Mucosa of descending colon (tissue), 3 donors: ENCODE measurements around the gene TPM2. TPM values are rescaled to one million over a fixed set of nuclear protein-coding genes. Genes with fewer than 3 reads are reported as not detected.

Experiments used
- ATAC-seq: fragments of 200-7000 bp; cut with Tn5 transposase; one replicate; pipeline ENCODE4 v1.9.1; 2020; ENCODE audit warnings: mild to moderate bottlenecking, moderate library complexity
- DNase-seq, 3 donors: peaks; one replicate each; pipeline ENCODE4 v3.0.0-alpha.2; 2020
- H3K36me3 ChIP-seq: fragments of 200-600 bp; one replicate; pipeline ENCODE4 v1.8.0; 2021; ENCODE audit warnings: low read depth, mild to moderate bottlenecking
- H3K4me1 ChIP-seq: fragments of 200-600 bp; one replicate; pipeline ENCODE4 v1.8.0; 2021; ENCODE audit warnings: low read depth, mild to moderate bottlenecking
- H3K4me3 ChIP-seq: fragments of 200-600 bp; one replicate; pipeline ENCODE4 v1.8.0; 2021; ENCODE audit warnings: mild to moderate bottlenecking
- H3K9me3 ChIP-seq: fragments of 200-600 bp; one replicate; pipeline ENCODE4 v1.8.0; 2021; ENCODE audit warnings: mild to moderate bottlenecking
- CTCF ChIP-seq: fragments of 200-600 bp; IDR thresholded peaks from one replicate; pipeline ENCODE4 v1.8.0; 2022; ENCODE audit warnings: antibody characterized with exemption, mild to moderate bottlenecking
- intact Hi-C, 2 donors: fragments of 100-400 bp; cut with DNase I in 1 of 2; cut with micrococcal nuclease in 1 of 2; formaldehyde crosslinking; loops; one replicate each; pipeline versions ENCODE4 v1.11.0 to v1.11.1; 2022; cut with DNase I, micrococcal nuclease
- total RNA-seq, 3 donors: library from RNA; stranded (reverse); fragmentation: NEBNext Ultra II Directional in 2 of 3; extraction: Animal tissue kit (Norgen Biotek cat#: 25700) in 2 of 3; gene quantifications; one replicate each; pipeline versions ENCODE4 v1.2.1 to v1.2.4, GENCODE V29; 2021 to 2023
- donor health status: DM: no; HTN: no; CAD: no; lungs with moderate emphysema.
- donor health status: DM: no; HTN: no; CAD: no.
- donor health status: DM: no; HTN: yes; CAD: no.

The TPM2 gene
- total RNA-seq, 3 donors from 2014 or later = 45.3 to 1,899 (median 152) TPM

GRCh38 chr9:35705836-35706430, 16.2 kb upstream of the TPM2 start:
- intact Hi-C loops = loop anchor here in 1 of 2 donors (10.0 kb wide), 1 partner anchor 61 kb away; no protein-coding TSS in a partner anchor

GRCh38 chr9:35705372-35705771, 15.6 kb upstream of the TPM2 start:
- no peak for TF ChIP-seq CTCF
- H3K4me1 ChIP-seq = no peaks in the 10 kb centered on the region
- ATAC-seq (no peak), DNase-seq (no peak)
- H3K9me3 ChIP-seq = no peaks in the 10 kb centered on the region
- intact Hi-C loops = loop anchor here in 1 of 2 donors (10.0 kb wide), 1 partner anchor 61 kb away; no protein-coding TSS in a partner anchor
- H3K36me3 ChIP-seq = peaks cover 43% of the 10 kb centered on the region
- no peak overlapping the region for H3K4me3 ChIP-seq

More at GRCh38 chr9:35705836-35706430, 16.2 kb upstream of the TPM2 start:
- Histone ChIP-seq H3K9me3 (no peaks in the 10 kb centered on the region), H3K4me1 (no peaks in the 10 kb centered on the region), H3K4me3 (no peak overlapping the region), H3K36me3 (peaks cover 40% of the 10 kb centered on the region)
- no peak for TF ChIP-seq CTCF
- ATAC-seq = no peak
- no peak for DNase-seq

- Histone ChIP-seq H3K4me1 (no peaks in the 10 kb centered on the region), H3K9me3 (no peaks in the 10 kb centered on the region), H3K36me3 (peaks cover 52% of the 10 kb centered on the region), H3K4me3 (no peak overlapping the region)
- no peak for DNase-seq
- ATAC-seq = no peak
- intact Hi-C loops = loop anchor here in 1 of 2 donors (10.0 kb wide), 1 partner anchor 59 kb away; no protein-coding TSS in a partner anchor
- TF ChIP-seq CTCF = no peak
Observed at GRCh38 chr9:35703906-35704672, 14.4 kb upstream of the TPM2 start.

- Histone ChIP-seq H3K36me3 (peaks cover 66% of the 10 kb centered on the region), H3K4me3 (no peak overlapping the region), H3K4me1 (no peaks in the 10 kb centered on the region), H3K9me3 (no peaks in the 10 kb centered on the region)
- no peak for TF ChIP-seq CTCF
- DNase-seq (no peak), ATAC-seq (no peak)
- intact Hi-C loops = loop anchor here in 1 of 2 donors (10.0 kb wide), 1 partner anchor 58 kb away; no protein-coding TSS in a partner anchor
Observed at GRCh38 chr9:35702696-35703095, 13.0 kb upstream of the TPM2 start.

- no peak for ATAC-seq
- Histone ChIP-seq H3K9me3 (no peaks in the 10 kb centered on the region), H3K36me3 (peaks cover 60% of the 10 kb centered on the region), H3K4me1 (peaks cover 6% of the 10 kb centered on the region), H3K4me3 (no peak overlapping the region)
- TF ChIP-seq CTCF = no peak
- intact Hi-C loops = loop anchor here in 1 of 2 donors (10.0 kb wide), 1 partner anchor 56 kb away; no protein-coding TSS in a partner anchor
- DNase-seq = no peak
Observed at GRCh38 chr9:35700942-35701341, 11.2 kb upstream of the TPM2 start.
